Activated naive CD8-positive, alpha-beta T cell treated with anti-CD3 and anti-CD28 coated beads, Interleukin-2, amount 50 U/mL, for 16 hours (primary cell): ENCODE measurements around the gene EDC3.
"Not testable (repeated sequence)": the region's sequence is repeated elsewhere in the genome, so short reads cannot be mapped to it uniquely, and the experiment has no call there.

ENCODE experiments used
- DNase-seq: peaks from one replicate; pipeline ENCODE4 v3.0.0-alpha.2; 2020; ENCODE audit warnings: low read depth, low spot score

Gene EDC3

DNA sequence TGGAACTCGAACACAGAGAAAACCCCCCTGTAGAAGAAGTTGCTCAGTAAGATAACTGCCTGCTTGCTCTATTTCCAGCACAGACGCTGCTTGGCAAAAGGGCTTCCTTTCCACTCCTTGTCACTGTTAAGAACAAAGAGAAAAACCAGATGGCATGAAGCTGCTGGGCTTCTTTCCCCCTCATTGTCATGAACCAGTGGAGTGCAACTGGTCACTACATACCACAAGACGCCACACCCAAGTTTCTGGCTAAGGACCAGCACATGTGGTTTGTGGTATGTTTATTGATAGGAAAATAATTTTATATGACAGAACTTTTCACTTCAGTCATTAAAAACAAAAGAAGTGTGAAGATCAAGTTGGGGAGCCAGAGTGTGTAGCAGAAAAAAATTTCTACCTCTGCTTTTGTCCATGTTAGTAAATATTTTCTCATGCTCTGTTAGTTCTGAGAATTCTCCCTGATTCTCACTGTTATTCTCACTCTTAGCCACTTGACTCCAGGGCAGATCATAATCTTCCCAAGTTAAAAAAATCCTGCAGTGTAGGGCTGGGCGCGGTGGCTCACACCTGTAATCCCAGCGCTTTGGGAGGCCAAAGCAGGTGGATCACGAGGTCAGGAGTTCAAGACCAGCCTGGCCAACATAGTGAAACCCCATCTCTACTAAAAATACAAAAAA, 42.3 kb downstream of the EDC3 start:
- DNase-seq, result no peak

DNA sequence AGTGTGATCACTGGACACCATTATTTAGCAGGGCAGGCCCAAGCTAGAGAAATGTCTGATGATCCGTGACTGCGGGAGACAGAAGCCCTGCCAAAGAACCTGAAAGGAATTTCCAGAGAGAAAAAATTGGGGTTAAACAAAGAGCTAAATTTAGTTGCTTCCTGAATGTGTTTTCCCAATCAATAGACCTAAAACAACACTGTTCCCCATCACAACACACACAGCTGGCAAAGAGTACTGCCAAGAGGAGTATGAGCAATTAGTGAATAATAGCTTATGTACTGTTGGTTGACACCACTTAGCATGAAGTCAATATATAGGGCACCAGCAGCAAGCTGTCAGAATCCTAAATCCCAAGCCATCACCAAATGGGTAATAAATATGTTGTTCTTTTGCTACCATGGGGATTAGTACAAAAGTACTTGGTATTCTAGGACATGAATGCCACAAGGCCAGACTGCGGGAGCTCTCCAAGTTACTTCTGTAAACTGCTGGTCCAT, 44.5 kb downstream of the EDC3 start:
- DNase-seq, result no peak

DNA sequence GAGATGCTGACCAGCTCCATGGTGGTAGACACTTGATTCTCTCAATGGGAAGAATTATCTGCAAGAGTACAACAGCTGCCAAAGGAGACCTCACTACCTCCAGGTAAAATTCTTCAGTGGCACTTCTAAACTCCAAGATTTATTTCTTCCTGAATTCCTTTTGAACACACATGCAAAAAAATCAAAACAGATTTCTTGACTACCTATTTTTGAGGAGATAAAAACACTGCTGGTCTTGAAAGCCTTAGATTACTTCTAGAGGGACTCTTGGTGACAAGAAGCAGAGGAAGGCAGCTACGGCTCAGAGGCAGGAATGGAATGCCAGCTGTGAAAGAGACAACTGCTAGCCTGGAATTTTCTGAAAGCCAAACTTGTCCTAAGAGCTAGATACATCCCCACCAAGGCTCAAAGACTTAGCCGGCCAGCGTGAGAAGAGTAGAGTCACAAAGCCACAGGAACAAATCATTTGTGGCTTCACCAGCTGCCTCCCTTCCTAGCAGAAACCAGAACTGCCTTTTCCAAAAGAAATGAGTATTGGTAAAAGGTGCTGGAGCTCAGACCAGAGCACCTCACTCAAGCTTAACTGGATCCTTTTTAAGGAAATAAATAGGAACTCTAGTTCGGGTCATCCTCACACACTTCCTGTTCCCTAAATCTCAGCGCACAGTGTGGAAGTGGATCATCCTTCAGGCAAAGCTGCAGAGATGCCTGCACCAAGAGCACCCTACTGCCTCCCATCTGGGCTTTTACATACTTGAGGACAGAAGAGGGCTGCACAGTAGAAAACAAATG, 47.6 kb downstream of the EDC3 start:
- DNase-seq, result no peak

DNA sequence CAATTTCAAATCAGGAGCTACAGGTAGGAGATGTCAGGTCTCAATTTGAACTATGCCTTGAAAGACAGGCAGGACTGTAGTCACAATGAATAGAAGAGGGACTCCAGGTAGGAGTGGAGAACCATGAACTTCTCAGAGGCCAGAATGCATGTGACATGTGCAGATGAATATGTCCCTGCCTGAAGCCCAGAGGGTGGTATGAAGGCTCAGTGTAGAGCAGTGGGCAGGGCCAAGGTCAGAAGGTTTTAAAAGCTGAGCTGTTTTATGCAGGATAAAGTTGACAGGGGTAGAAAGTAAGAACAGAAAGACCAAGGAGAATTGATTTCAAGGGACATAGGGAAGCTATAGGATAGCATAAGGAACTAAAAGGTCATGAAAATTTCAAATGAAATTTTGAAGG, 49.3 kb downstream of the EDC3 start:
- no peak for DNase-seq

DNA sequence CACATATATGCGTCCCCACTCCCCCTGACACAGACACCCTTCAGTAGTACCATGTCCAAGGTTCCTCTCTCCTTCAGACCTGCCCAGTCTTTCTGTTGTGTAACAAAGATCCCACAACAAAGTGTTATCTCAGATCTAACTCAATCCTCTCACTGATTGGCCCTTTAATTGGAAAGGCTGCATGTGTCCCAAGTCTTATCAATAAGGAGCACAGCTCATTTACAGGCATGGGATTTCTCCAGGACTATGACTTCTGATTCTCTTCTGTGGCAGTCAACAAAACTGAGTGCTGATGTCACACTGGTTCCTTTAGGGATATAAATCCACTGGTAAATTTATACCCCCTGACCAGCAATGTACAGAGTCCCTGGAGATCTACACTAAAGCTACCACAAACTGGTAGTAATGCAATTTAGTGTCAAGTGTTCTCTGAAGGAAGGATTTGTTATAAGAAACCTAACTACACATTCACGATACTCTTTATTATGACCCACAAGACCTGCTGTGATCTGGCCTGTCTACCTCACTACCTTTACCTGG, 52.1 kb downstream of the EDC3 start:
- no peak for DNase-seq

DNA sequence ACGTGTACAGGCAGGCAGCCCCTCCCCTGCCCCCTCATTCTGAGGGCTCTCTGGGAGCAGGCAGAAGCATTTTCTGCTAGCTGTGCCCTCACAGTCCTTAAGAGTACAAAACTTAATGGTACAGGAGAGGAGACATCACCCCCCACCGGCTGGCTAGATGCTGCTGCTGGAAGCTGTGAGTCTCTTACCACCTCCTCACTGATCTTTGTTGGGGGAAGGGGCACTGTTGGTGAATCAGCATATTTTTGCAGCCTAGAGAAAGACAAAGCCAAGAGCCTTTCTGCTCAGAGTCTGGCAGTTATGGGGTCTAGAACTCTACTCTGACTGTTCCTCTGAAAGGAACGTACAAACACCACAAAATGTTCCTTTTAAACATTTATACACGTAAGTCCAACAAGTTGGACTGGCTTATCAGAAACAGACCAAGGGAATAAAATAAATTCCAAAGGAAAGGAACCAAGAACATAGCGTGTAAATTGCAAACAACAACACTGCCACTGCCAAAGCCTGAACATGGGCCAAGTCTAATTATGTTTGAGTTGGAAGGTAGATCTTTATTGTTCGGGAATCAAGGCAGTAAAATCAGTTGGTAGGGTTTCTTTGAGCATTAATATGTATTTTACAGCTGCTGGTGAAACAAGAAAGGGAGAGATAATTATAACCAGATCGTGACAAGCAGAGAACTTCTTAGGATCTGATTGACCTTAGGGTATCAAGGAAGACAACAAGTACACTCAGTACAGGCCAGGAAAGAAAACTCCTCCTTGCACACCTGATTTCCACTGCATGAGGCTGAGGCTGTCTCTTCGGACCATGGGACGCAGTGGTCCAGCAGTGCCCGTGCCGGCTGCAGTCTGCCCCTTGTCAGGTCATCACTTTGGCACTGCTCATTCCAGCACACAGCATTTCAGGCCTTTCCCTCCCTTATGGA, 52.8 kb downstream of the EDC3 start:
- no peak for DNase-seq

DNA sequence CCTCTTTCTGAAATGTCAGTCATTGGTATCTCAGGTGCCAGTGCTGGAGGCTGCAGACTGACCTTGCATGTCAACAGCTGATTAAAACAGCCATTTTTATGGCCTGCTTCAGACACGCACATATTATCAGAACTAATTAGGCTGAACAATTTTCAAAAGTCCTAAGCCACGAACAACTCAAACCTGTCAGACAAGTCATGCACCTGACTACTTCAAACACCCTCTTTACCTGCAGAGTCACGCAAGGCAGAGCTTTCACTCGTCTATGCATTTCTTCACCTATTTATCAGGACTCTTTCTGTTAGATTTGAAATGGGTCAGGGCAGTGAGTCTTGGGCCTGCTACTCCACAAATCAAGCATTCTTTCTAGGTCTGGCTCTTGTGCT, 53.5 kb downstream of the EDC3 start:
- DNase-seq, result no peak

DNA sequence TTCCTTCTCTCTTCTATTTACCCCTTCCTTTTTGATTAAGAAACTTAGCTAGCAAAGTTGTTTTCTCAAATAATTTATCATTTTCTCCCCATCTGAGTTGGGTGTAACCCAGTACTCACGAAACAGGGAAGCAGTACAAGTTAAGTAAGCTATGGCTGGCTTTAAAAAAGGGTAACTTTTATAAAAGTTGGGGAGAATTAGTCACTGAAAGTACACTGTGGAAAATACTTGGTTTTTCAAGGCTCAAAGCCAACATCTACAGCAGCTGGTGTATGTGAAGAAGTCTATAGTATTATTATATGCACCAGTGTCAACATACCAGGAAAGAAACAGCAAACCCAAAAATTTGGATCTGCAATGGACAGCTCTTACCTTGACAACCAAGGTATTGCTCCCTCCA, 54.7 kb downstream of the EDC3 start:
- no peak for DNase-seq

DNA sequence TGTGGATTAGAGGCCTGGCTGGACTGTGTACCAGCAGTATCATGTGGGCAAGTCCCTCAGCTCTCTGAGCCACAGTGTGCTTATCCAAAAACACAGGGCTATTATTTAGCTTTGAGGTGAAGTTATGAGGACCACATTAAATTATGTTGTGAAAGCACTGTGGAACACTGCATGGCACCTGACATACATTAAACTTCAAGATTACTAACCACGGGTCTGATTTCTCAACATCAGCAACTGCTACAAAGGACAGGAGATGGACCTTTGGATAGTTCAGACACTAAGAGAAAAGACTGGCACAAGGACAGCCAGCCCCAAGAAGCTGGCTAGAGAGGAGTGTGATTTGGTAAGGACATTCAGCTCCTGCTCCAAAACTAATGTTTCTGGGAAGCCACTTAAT, 58.8 kb downstream of the EDC3 start:
- DNase-seq, result no peak

DNA sequence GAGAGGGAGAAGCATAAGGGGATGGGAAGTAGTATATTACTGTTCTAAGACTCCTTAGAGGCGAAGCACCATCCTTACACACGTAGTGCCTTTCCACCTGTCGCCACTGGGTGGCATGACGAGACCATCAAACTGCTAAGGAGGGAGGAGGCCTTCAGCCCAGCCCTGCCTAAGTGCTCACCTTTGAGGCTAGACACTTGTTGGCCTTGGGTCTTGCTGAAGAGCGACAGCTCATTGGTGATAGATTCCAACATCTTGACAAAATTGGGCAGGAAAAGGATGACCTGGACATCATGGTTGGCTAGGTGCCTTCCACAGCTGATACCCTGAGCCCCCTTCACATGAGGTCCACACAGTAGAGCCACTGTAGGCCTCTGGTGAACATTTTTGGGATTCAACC, 60.6 kb downstream of the EDC3 start:
- DNase-seq, result peak; percentile 47

DNA sequence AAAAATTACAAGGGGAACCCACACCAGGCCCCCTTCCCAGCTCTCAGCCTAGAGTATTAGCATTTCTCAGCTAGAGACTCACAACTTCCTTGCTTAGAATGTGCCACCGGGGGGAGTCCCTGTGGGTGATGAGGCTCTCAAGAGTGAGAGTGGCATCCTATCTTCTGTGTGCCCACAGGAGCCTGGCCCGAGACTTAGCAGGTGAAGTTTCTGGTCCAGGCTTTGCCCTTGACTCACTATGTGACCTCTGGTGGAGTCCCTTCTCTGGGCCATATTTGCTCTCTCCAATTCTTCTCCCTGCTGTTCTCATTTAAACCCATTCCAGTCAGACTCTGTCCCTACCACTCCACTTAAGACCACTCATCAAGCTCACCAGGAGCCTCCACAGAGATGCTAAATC, 62.0 kb downstream of the EDC3 start:
- DNase-seq, result no peak

DNA sequence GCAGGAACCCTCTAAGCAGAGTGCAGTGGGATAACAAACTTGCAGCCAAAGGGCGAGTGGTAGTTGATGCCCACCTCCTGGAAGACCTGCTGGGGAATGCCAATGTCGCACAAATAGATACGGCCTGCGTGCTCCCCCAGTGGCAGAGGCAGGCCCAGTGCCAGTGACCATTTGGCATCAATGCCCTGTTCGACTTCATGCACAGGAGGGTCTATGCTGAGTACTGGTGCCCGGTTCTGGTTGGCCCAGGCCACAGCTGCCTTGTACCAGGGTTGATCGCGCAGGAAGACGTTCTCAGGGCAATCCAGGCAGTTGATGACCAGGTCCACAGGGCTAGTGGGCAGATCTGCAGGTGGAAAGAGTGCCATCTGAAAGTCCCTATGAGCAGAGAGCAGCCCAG, 63.2 kb downstream of the EDC3 start:
- no peak for DNase-seq

DNA sequence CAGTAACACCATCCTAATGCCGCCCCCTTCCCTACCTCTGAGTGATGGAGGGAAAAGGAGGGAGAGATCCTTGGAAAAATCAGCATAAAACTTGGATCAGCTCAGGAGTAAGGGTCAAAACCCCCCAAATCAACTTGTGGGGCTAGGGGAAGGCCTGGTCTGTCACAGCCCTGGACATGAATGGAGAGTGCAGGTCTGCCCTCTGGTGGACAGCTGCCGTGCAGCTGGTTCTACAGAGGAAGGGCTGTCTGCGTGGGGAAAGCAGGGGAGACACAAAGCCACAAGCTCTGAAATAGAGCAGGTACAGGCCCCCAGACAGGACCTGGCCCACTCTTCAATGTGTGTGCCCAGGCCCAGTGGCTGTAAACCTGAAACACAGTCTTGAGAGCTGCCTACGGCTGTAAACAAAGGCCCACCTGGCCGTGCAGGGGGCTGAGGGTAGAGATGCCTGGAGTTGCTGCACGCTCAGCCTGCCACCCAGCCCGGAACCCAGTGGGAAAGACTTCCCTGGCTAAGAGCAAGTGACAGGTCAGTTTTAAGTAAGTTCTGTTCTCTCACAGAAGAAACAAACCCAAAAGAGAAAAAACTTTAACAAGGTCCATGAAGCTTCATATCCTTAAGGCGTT, 63.8 kb downstream of the EDC3 start:
- DNase-seq, result peak; percentile 25

DNA sequence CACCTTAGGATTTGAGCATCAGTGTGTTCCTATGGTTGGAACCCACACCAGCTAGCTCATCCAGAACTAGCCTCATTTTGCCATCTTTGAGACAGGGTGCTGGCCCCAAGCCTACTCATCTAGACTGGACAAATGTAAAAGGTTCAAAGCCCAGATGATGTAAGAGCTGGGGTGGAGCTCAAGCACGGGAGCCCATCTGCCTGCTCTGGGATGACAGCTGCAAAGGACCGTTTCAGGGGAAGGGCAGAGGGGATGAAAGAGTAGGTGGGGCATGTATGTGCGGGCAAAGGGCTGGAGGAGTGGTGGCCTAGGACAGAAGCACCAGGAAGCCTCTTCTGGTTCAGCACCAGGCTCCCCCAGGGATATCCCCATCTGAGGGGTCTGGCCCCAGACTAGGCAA, 64.4 kb downstream of the EDC3 start:
- no peak for DNase-seq

DNA sequence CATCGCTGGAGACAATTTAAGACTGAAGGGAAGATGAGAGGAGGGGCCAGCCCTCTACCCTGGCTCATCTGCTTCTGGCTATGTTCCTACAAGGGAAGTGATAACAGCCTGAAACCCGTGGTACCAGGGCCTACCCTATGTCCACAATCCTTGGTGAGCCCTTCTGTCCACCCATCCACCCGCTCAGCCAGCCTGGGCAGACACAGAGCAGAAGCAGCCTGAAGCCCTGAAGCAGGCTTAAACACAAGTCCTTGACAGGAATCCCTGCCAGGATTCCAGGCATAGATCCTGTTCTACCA, 64.8 kb downstream of the EDC3 start:
- no peak for DNase-seq

DNA sequence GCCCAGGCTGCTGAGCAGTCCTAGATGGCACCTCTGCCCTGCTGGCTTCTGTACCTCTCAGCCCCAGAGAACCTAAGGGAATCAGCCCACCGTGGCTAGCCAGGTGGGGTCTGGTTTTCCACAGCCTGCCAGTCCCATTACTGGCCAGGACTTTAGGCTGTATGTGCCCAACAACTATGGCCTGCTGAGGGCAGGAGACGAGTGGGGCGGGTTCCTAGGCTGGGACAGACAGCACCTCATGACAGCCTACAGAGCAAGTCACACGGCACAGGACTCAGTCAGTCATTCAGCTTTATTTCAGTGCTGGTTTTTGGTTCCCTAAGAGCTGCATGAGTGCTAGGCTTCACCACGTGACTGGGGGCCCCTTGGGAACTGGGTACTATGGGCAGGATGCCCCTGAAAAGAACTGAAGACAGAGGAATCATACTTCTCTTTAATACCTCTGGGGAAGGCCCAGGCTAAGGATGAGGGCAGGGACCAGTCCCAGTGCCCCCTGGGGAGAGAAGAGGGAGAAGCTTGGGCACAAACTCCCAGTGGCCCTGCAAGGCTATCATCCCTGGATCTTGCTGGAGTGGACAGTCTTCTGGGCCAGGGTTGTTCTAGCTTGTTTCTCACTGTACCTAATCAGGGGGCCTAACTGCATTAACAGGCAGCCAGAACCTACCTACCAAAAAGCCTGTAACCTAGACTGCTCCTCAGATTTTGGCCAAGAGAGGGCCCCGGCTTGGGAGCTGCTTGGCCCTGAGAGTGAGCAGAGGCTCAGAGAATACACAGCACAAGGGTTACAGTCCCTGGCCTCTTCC, 65.3 kb downstream of the EDC3 start:
- DNase-seq, result no peak

DNA sequence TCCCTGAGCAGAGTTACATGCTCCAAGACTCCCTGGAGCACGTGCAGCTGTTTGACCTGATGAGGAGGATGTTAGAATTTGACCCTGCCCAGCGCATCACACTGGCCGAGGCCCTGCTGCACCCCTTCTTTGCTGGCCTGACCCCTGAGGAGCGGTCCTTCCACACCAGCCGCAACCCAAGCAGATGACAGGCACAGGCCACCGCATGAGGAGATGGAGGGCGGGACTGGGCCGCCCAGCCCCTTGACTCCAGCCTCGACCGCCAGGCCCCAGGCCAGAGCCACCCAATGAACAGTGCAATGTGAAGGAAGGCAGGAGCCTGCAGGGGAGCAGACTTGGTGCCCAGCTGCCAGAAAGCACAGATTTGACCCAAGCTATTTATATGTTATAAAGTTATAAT, 66.1 kb downstream of the EDC3 start:
- not testable (repeated sequence) for DNase-seq

DNA sequence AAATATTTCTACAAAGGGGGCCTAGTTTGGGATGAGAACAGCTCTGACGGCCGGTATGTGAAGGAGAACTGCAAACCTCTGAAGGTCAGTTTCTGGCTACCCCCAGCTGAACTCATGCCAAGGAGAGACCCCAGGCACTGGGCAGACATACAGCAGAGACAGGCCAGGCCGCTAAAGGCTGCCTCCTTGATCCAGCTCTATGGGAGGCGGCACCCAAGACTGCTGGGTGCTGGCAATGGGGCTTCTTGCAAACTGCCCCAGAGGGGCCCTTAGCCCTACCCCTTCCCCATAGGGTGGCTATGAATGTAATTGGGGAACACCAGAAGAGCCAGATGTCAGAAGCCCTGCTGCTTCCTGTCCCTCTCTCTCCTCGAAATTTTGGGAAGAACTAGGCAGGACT, 66.9 kb downstream of the EDC3 start:
- DNase-seq, result no peak

DNA sequence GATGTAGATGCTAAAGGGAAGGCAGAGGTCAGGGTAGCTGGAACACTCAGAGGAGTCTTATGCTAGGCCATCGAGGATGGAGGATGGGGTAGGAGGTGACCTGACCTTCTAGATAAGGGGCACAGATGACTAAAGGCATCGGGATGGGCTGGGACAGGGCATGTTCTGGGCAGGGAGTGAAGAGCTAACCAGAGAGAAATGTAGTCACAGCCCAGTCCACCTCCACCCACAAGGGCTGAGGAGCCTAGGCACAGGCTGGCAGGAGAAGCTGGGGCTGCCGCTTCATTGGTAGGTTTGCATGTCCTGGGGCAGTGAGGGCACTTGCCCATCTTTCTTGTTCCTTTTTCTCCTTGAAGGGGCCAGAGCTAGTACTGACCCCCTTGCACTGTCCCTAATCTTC, 67.6 kb downstream of the EDC3 start:
- no peak for DNase-seq

DNA sequence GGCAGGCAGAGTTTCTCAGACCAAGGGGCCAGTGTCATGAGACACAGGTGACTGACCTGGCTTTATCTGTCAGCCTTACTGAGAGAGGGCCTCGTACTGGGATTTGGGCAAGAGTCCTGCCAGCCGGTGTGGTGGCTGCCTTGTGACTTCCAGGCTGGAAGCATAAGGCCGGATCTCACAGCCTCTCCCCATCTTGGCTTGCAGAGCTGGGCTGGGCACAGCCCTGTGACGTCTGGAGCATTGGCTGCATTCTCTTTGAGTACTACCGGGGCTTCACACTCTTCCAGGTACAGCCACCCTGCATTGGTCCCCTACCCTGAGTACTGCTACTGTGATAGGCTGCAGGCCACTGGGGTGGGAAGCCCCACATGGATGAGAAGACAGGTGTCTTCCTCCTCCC, 68.1 kb downstream of the EDC3 start:
- DNase-seq, result no peak
